Right lobe of liver (tissue), 4 donors: Measurements from ENCODE around the gene EVA1C.

Experiments
- CTCF ChIP-seq, 4 donors: fragments of 200-600 bp in 3 of 4; fragments of 450-650 bp in 1 of 4; IDR thresholded peaks; one replicate each; pipeline versions ENCODE4 v1.5.1 to v1.8.0; 2016 to 2022; ENCODE audit warnings: antibody characterized with exemption in 4 of 4, mild to moderate bottlenecking in 2 of 4
- POLR2A ChIP-seq: fragments of 450-650 bp; IDR thresholded peaks from one replicate; pipeline ENCODE4 v1.6.1; 2017; ENCODE audit warnings: antibody characterized with exemption, mild to moderate bottlenecking
- donor health status: DM: no; HTN: no; CAD: no.
- donor health status: DM: no; HTN: no; CAD: no.
- donor health status: DM: no; HTN: yes; CAD: no.

GRCh38 chr21:32367158-32367557 lies 45.3 kb upstream of the EVA1C start:
- TF ChIP-seq POLR2A (no peak), CTCF (IDR thresholded peaks at IDR 0.05) (no peak)
